Activated CD4-positive, CD25-positive, alpha-beta regulatory T cell treated with anti-CD3 and anti-CD28 coated beads, Interleukin-2, amount 50 U/mL, for 72 hours (primary cell): ENCODE measurements around the gene CHN1.

Source experiments
- DNase-seq: peaks from one replicate; pipeline ENCODE4 v3.0.0; 2021

The CHN1 gene

GRCh38 chr2:174760845-174761473 is 244.2 kb downstream of the CHN1 start:
- no peak for DNase-seq

- no peak for DNase-seq
Observed at GRCh38 chr2:174759381-174760065, 245.7 kb downstream of the CHN1 start.

DNA sequence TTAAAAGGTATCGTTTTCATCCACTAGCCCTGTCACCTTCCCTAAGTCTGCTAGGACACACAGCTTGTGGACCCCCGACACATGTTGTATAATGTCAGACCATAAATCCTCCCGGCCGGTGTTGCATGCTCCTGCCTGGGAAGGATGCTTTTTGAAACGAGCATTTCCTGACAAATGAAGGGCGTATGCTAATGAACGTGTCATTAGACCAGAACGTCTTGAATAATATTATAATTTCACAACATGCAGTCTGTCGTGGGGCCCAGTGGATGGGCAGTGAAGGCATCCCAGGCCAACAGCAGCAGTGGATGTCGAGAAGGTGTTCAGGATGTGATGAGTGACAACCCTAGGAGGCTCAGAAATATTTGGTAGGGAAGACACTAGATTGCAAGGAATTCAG is 248.4 kb downstream of the CHN1 start:
- DNase-seq: no peak

GRCh38 chr2:174753038-174753633 is 252.0 kb downstream of the CHN1 start:
- no peak for DNase-seq

GRCh38 chr2:174752403-174753037 is 252.7 kb downstream of the CHN1 start:
- DNase-seq: no peak

GRCh38 chr2:174750923-174751441 is 254.2 kb downstream of the CHN1 start:
- peak; percentile 55 for DNase-seq

- no peak for DNase-seq
Observed at GRCh38 chr2:174749793-174750192, 255.4 kb downstream of the CHN1 start.

DNA sequence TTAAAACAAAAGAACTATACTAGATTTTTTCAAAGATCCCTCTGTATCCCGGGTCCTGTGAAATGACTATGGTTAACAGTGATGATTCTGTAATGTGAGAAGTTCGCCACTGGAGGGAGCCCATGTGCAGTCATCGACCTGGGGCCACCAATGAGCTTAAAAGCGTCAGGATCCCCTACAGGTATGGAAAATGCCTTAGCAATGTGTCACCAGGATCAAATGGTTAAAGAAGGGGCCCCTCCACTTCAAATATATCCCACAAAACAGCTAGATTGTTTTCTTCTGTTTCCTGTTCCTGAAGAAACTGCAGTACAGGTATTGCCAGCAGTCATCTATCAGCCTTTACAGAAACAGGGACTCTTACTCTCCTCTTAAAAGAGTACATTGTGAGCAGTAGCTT is 256.2 kb downstream of the CHN1 start:
- DNase-seq: peak; percentile 67
